GM12873 (cell line): ENCODE measurements around the gene CNTROB.
A peak's percentile ranks its signal among the peaks of the same experiment; 100 is the strongest.

Source experiments
- TF ChIP-seq, protein P1 (sequence below): IDR thresholded peaks from 2 replicates; pipeline ENCODE4 v1.5.1; 2012; ENCODE audit warnings: low read depth, mild to moderate bottlenecking, moderate library complexity, low read length, control low read depth; ENCODE audit not compliant: insufficient read depth; ENCODE audit errors: missing control alignments

CNTROB gene

DNA sequence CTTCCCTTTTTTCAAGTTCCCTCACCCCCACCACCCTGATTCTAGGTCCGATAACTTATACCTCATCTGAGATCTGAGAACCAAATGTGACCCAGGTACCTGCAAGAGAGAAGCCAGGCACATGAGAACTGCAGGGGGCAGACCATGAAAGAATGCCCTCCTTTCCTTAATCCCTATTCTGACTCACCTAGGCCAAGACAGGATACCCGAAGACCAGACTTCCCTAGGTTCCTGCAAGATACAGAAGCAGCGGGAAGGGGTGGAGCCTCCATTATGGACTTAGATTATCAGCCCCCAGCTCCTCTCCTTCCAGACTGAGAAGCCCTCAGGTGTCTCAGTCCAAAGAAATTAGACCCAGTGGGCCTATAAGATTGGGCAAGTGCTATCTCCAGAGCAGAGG lies 4.4 kb upstream of the CNTROB start:
- TF ChIP-seq, protein P1, sequence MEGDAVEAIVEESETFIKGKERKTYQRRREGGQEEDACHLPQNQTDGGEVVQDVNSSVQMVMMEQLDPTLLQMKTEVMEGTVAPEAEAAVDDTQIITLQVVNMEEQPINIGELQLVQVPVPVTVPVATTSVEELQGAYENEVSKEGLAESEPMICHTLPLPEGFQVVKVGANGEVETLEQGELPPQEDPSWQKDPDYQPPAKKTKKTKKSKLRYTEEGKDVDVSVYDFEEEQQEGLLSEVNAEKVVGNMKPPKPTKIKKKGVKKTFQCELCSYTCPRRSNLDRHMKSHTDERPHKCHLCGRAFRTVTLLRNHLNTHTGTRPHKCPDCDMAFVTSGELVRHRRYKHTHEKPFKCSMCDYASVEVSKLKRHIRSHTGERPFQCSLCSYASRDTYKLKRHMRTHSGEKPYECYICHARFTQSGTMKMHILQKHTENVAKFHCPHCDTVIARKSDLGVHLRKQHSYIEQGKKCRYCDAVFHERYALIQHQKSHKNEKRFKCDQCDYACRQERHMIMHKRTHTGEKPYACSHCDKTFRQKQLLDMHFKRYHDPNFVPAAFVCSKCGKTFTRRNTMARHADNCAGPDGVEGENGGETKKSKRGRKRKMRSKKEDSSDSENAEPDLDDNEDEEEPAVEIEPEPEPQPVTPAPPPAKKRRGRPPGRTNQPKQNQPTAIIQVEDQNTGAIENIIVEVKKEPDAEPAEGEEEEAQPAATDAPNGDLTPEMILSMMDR = no peak

DNA sequence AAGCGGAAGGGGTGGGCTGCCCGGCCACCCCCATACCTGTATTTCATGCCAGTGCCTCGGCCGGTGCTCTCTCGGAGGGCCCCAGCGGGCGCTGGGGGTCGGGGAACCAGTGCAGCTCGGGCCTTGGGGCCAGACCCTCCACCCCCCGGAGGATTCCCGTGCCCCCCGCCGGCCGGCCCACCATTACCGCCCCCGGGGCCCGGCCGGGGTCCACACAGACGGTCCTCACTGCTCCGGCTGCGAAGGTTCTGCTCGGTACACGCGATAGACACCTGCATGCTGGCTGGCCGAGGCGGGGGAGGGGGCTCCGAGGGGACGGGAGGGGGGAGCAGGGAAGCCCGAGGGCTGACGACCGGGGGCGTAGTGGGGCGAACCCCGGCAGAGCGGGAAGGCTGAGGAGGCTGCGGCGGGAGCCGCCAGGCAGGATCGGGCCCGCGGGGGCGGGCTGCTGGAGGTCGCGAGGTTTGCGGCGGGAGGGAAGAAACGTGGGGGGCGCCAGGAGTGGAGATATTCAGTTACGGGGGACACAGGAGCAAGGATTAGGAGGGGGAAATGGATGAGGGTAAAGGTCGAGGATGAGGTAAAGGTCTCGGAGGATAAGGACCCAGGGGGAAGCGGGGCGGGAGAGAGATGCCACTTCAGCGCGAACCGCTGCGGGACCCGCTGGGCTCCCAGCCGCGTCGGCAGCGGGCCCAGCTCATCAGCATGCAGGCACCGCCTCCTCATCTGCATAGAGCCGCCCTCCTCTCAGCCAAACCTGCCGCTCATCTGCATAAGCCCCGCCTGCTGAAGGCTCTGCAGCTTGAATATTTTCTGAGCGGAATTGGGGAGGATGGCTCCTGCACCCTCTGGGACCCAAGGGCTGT lies 2.6 kb upstream of the CNTROB start, which contains the start of gene KCNAB3:
Gene KCNAB3, minus strand, starts transcription at position 699 of the 866 bp plus-strand sequence. Its CDS starts 421 bp downstream, at position 278.
- TF ChIP-seq, protein P1 = no peak

DNA sequence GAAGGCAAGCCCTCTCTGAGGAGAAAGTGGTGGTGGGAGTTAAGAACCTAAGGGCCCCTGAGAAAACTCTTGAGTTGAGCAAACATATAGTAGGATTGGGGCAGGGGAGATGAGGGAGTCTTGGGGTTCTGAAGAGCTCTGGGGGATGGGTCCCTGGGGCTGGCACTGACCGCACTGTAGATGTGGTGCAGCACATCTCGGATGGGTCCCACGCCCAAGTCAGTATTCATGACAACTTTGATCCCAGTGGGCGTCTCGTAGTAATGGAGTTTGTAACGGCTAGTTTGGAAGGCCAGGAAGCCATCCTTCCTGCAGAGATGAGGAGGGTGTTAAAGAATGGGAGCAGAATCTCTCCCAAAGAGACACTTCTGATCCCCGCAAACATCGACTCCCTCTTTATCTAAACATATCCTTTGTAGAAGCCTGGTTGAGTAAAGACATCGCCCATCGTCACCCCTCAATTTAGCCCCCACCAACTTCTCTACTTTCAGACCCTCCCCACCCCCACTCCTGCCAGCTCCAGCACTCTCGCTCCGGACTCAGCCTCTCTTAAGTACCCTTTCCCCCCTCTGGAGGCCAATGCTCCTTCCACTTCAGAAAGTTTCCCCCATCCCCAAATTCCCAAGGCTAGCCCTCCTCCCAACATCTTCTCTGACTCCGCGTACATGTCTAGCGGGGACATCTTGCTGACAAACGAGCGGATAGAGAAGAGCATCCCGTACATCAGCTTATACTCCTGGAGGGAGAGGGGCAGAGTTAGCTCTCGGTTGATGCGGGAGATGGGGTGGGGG lies 970 bp upstream of the CNTROB start:
- TF ChIP-seq, protein P1 = no peak

DNA sequence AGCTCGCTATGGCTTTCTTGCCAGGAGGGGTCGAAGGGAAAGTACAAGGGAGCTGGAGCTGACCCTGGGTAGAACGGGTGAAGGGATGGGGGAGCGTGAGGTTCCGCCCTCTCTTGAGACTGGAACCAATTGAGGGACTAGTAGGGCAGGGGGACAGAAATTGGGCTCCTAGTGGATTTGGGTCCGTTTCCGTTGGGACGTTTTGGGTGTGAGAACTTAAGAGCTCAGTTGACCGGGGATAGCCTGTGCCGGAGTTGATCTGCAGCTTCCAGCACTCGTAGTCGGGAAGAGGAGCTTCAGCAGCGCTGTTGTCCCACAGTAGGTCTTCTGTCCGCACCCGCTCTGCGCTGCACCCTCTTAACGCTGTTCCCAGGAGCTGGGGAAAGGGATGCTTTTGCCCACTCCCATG lies 481 bp downstream of the CNTROB start:
- TF ChIP-seq, protein P1 = no peak

DNA sequence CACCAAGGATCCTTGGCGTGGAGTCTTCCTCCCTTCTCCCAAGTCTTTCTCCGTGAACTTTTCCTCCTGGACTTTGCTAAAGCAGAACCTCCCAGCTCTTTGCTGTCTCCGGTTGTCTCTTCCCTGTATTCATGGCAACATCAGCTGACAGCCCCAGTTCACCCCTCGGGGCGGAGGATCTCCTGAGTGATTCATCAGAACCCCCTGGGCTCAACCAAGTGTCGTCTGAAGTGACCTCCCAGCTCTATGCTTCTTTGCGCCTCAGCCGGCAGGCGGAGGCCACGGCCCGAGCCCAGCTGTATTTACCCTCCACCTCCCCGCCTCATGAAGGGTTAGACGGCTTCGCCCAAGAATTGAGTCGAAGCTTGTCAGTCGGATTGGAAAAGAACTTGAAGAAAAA lies 943 bp downstream of the CNTROB start:
- TF ChIP-seq, protein P1 = peak; percentile 29

DNA sequence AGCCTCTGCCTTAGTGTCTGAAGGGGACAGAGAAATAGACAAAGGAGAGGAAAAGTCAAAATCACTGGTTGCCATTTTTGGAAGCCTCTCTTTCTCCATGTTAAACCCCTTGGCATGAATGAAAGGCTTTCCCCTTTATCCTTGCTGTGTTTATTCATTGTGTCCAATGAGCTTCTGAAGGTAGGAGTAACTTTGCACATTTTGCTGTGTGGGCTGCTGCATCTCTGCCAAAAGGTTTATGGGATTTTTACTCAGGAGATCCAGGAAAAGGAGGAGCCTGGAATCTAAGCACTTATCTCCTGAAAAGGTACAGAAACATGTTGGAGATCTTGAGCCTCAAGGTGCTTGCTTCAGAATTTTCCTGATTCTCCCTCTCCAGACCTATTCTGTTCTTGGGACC lies 3.9 kb downstream of the CNTROB start:
- TF ChIP-seq, protein P1 = no peak

DNA sequence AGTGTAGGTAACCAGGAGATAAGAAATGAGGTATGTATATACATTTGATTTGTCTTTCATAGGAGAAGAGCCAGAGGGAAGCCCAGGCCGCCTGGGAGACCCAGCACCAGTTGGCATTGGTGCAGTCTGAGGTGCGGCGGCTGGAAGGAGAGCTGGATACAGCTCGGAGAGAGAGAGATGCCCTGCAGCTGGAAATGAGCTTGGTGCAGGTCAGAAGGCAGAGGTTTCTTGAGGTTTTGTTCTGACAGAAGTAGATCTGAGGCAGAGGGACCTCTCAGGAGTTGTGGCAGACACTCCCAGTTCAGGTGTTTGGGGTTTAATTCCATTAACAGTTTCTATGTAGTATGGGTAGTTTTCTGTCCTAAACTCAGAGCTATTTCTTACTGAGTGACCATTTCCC lies 8.0 kb downstream of the CNTROB start:
- TF ChIP-seq, protein P1 = no peak
